Thoracic aorta endothelial cell (primary cell): ENCODE measurements around the gene KCNK1. TPM values are rescaled to one million over a fixed set of nuclear protein-coding genes. Genes with fewer than 3 reads are reported as not detected.

ENCODE experiments used
- small RNA-seq: library from RNA; depleted of rRNA; stranded (forward); fragments of <200 nt; gene quantifications from one replicate; pipeline ENCODE3, GENCODE V24; 2012
- total RNA-seq: library from RNA; depleted of rRNA; stranded (reverse); fragments of >200 nt; gene quantifications from 2 replicates; pipeline ENCODE4 v1.2.3, GENCODE V29; 2012

The KCNK1 gene
- 1.4 TPM in 1 of 2 replicates, not detected in the other for total RNA-seq

GRCh38 chr1:233613252-233614172 lies at the start of gene KCNK1:
Gene KCNK1, plus strand, starts transcription at chr1:233614106. Its CDS starts 66 bp downstream, at chr1:233614172.

Small RNA genes lying within 50 kb of the gene (small RNA-seq; reads per million reads assigned to genes)
- not detected for gene MIR4427
